ENCODE results near the gene OST4.

Gene OST4

GRCh38 chr2:27050996-27051901 is 20.2 kb downstream of the OST4 start, which contains the start of gene AGBL5:
AGBL5 (plus strand) TSS chr2:27051668; CDS start chr2:27052959, 1,291 bp downstream.
- peak; percentile 100 for DNase-seq

DNA sequence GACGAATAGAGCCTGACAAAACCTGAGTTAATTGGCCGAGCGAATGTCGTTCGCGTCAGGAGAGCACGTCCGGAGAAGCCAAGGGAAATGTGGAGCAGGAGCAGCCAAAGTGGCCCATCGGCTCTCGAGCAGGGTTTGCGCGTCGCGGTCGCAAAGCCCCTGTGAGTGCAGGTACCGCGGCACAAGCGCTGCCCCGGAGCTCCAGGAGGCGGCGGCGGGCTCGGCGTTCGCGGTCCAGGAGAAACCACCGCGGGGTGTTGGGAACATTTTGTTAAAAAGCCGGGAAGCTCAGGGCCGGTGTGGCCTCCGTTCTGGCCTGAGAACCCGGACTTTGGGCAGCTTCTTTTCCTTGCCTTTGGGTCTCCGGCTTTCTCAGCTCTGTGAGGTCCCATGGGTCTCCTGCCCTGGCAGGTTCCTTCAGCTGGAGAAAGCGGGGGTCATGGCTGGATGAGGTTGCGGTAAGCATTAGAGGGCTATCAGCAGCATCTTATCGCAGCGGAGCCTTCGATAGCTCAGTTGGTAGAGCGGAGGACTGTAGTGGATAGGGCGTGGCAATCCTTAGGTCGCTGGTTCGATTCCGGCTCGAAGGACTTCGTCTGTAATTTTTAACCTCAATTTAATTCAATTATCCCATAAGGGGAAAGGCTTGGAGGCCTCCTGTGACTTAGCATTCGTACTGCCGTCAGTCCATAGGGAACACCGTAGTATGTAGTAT is 21.0 kb downstream of the OST4 start:
- DNase-seq = peak; percentile 99

- no peak for DNase-seq
These were observed 21.8 kb downstream of the OST4 start for GRCh38 chr2:27049422-27050280.

DNA sequence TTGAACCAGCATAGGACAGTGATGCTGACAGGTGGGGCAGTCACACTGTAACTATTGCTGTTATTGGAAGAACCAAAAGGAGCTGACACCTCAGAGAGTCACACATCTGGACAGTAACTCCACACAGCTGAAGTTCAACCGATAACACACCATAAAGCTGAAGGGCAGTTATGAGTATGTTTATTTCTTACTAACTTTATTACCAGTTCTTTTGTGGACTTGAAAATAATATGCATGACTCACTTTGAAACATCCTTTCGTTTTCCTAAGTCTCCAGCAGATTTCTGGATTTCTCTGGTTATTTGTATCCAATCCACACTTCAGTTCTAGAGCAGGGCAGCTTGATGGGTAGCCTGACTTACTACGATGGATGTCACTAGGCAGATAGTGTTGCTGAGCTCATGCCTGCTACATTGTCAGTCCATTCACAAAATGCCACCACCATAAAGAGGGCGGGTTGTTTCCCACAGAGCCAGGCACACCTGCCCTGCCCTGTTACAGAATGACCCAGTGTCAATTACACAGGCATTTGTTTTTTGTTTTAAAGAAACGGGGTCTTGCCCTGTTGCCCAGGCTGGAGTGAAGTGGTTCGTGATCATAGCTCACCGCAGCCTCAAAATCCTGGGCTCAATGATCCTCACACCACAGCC is 28.3 kb downstream of the OST4 start:
- DNase-seq = no peak

GRCh38 chr2:27042159-27042661 is 29.2 kb downstream of the OST4 start:
- no peak for DNase-seq

DNA sequence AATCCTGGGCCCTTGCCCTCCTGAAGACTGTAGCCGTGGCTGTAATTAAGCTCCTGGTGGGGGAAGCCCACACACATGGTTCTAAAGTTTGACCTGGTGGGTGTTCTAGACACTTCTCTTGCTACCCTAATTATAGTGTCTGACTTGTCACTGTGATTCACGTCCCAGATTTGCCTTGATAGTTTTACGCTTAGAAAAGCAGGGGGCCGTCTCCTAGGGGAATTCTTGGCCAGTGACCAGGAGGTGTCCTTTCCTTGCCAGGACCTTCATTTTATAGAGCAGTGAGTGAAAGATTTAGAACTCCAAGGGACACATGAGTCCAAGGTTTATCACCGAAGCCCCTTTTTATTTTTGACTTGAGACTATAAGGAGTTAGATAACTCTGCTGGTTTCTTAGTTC is 29.7 kb downstream of the OST4 start:
- DNase-seq = peak; percentile 17

DNA sequence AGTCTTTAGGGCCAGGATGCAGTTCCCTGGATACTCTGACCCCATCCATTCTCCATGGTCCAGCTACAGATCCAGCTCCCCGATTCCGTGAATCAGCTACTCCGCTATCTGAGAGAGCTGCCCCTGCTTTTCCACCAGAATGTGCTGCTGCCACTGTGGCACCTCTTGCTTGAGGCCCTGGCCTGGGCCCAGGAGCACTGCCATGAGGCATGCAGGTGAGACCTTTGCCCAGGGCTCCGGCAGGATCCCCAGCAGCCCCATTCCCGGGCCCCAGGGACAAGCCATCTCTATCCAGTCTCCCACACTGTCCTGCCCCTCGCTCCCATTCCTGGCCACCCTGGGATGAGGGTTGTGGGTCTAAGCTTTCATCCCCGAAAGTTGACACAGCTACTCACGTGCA is 31.2 kb downstream of the OST4 start:
- no peak for DNase-seq

- DNase-seq = no peak
These were observed 31.6 kb downstream of the OST4 start for GRCh38 chr2:27039871-27040270.

- DNase-seq = no peak
These were observed 32.0 kb downstream of the OST4 start for GRCh38 chr2:27039426-27039825.

GRCh38 chr2:27038631-27039339 is 32.7 kb downstream of the OST4 start:
- no peak for DNase-seq

- DNase-seq = no peak
These were observed 33.4 kb downstream of the OST4 start for GRCh38 chr2:27038012-27038411.

GRCh38 chr2:27033253-27033852 is 38.1 kb downstream of the OST4 start:
- no peak for DNase-seq

DNA sequence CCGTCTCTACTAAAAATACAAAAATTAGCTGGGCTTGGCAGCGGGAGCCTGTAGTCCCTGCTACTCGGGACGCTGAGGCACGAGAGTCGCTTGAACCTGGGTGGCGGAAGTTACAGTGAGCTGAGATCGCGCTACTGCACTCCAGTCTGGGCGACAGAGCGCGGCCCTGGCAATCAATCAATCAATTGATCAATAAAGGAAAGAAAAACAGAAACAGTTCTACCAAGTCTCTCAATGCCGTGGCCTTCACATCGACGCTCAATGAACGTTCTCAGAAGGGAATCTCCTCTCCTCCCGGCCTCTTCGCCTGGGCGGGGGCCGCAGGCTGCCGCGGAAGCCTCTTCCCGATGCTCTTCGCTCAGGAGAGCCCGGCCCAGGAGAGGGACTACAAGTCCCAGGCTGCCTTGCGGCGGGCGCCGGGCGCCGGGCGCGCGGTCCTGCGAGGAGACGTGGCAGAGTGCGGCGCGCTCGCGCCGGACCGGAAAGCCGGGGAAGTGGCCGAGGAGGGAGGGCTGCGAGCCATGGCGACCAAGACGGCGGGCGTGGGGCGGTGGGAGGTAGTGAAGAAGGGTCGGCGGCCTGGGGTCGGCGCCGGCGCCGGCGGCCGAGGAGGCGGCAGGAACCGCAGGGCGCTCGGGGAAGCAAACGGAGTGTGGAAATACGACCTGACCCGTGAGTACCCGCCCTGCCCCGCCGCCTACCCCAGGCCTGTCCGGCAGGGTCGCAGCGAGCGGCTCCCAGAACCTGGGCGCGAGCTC is 38.8 kb downstream of the OST4 start, which contains the start of gene TMEM214:
Gene TMEM214, plus strand, starts transcription at position 471 of the 758 bp plus-strand sequence. Its CDS starts 51 bp downstream, at position 522.
- peak; percentile 96 for DNase-seq

- DNase-seq = no peak
These were observed 42.4 kb downstream of the OST4 start for GRCh38 chr2:27029051-27029450.

GRCh38 chr2:27027211-27027651 is 44.2 kb downstream of the OST4 start:
- DNase-seq = no peak

DNA sequence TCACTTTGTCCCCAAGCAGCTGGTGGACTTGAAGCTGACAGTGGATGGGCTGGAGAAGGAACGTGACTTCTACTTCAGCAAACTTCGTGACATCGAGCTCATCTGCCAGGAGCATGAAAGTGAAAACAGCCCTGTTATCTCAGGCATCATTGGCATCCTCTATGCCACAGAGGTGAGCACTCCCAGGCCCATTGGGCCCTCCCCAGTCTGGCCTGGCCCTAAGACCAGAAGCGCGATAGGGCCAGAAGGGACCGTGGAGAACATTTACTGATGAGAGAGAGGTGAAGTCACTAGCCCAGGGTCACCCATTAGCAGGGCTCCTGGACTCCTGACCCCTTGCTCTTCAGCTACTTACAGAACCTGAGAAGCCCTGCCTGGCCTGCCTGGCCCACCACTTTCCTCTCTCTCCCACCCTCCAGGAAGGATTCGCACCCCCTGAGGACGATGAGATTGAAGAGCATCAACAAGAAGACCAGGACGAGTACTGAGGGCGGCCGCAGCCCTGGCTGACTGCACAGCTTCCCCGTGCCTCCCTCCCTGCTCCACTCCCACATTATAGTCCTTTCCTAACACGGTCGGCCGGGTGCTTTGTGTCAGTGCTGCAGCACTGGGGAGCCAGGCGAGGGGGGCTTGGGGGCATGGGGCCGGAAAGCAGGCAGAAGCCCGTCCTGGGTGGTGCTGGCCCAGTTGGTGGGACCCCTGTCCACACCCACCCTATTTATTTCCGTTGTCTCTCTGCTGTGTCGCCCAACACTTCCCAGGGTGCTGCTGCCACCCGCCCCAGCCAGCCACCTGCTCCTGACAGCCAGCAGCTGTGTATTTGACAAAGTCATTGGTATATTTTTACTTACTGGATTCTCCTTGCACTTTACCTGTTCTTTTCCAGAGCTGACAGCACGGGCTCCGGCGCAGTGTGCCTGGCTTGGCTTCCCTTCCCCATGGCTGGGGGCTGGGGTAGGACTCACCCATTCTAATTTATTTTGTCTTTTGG is 45.3 kb downstream of the OST4 start:
- DNase-seq = no peak

DNA sequence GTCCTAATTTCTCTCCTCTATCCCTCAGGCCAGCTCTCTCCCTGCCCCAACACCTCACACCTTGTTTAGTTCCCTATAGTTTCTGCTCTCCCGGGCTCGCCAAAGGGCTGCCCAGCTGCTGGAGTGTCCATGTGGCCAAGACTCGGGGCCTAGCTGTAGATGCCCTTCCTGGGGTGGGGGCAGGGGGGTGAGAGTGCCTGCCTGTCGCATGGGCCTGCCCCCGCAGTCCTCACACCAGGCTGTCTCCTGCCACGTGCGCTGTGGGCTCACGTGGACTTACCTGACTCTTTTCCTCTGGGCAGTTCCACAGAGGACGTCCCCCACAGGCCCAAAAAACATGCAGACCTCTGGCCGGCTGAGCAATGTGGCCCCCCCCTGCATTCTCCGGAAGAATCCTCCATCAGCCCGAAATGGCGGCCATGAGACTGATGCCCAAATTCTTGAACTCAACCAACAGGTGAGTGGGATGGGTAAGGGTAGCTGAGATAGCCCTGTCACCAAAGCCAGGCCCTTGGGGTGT is 46.1 kb downstream of the OST4 start:
- DNase-seq = no peak

DNA sequence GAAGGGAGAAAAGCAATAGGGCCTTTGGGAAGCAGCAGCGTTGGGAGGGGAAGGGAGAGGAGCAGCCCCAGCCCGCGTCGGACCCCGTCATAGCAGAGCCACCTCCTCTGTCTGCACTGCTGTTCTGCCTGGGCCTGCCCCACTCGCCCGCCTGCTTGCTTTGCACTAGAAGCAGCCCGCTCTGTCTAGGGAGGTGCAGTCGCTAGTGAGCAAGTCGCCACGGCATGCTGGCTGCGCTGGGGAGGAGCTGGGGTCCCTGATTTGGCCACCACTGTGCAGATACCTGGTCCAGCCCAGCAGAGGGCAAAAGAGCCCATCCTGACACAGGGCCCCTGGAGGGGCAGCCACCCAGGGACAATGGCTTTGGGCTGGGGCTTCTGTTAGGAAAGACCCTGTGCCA is 46.6 kb downstream of the OST4 start:
- DNase-seq = no peak

DNA sequence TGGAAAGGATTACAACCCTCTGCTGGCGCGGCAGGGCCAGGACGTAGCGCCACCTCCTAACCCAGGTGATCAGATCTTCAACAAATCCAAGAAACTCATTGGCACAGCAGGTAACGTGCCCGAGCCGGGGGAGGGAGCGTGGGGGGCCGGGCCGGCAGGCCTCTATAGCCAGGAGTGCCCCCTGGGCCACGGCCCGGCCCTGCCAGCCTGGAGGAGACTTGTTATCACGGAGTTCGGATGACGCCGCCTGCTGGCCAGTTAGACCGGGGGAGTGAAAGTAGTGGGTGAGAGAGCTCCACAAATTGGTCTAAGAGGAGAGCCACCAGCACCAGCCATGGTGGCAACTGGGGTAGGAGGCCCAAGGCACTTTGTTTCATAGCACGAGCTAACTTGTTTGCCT is 47.3 kb downstream of the OST4 start:
- no peak for DNase-seq
